Body of pancreas (tissue), 4 donors: ENCODE data around the gene CCT8.

Source experiments
- POLR2A ChIP-seq, 3 donors: fragments of 450-650 bp; IDR thresholded peaks; one replicate each; pipeline ENCODE4 v1.6.1; 2016; ENCODE audit warnings: antibody characterized with exemption in 3 of 3, mild to moderate bottlenecking in 2 of 3
- TF ChIP-seq, protein P1 (sequence below), 7 experiments: fragments of 450-650 bp in 4 of 7; fragments of 200-600 bp in 3 of 7; sonication (generic) in 3 of 7; IDR thresholded peaks; one replicate each; pipeline ENCODE4 v1.5.1; 2016 to 2019; ENCODE audit warnings: antibody characterized with exemption in 7 of 7

DNA sequence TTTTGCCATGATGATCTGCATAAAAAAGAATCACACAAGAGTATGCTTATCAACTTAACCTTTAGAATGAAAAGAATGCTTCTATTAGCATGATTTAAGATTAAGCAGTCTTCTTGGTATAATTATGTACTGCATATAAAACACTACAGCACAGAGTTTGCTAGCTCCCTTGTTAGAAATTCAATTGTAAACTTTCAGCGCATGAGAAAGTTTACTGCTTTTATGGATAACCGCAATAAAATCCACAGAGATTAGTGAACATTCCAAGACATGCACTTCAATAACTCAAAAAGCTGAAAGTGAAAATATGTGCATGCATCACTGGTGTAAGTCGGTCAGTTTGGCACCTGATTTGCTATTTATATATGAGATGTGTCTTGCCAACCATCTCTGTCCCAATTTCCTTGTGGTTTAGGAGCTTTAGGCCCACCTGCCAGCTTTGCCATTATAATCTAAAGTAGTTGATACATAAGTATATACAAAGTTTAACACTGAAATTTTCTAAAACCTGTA is 16.9 kb downstream of the CCT8 start:
- TF ChIP-seq, protein P1, sequence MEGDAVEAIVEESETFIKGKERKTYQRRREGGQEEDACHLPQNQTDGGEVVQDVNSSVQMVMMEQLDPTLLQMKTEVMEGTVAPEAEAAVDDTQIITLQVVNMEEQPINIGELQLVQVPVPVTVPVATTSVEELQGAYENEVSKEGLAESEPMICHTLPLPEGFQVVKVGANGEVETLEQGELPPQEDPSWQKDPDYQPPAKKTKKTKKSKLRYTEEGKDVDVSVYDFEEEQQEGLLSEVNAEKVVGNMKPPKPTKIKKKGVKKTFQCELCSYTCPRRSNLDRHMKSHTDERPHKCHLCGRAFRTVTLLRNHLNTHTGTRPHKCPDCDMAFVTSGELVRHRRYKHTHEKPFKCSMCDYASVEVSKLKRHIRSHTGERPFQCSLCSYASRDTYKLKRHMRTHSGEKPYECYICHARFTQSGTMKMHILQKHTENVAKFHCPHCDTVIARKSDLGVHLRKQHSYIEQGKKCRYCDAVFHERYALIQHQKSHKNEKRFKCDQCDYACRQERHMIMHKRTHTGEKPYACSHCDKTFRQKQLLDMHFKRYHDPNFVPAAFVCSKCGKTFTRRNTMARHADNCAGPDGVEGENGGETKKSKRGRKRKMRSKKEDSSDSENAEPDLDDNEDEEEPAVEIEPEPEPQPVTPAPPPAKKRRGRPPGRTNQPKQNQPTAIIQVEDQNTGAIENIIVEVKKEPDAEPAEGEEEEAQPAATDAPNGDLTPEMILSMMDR (IDR thresholded peaks at IDR 0.05), result no peak
- TF ChIP-seq POLR2A (IDR thresholded peaks at IDR 0.05), result no peak
